ENCODE measurements around the gene TMTC2. TPM values are rescaled to one million over a fixed set of nuclear protein-coding genes. Genes with fewer than 3 reads are reported as not detected.

Gene TMTC2
- total RNA-seq, 1 donor from 2014 or later, result 25.5 TPM

- no peaks in the 10 kb centered on the region for H3K27me3 ChIP-seq
- no peak overlapping the region for H3K27ac ChIP-seq
Observed at GRCh38 chr12:82966001-82966559, 279.4 kb downstream of the TMTC2 start.

GRCh38 chr12:82968631-82969367, 282.1 kb downstream of the TMTC2 start:
- H3K4me1 ChIP-seq, result peaks cover 8% of the 10 kb centered on the region
- H3K9me3 ChIP-seq (ENCODE audit: low read depth), result no peaks in the 10 kb centered on the region
- H3K79me2 ChIP-seq (ENCODE audit: low read depth), result no peaks in the 10 kb centered on the region
- peaks cover 3% of the 10 kb centered on the region for H3F3A ChIP-seq (ENCODE audit: low read depth)
- H3K4me3 ChIP-seq, result no peak overlapping the region
- Mint-ChIP-seq H3K27ac (no peak overlapping the region), H3K4me3 (no peak overlapping the region), H3K9me3 (no peaks in the 10 kb centered on the region), H3K4me1 (peaks cover 16% of the 10 kb centered on the region), H3K27me3 (ENCODE audit: insufficient read depth, low read depth) (no peaks in the 10 kb centered on the region), H3K36me3 (peaks cover 11% of the 10 kb centered on the region)
- DNase-seq (ENCODE audit: low spot score), result no peak
- no peak overlapping the region for H2AFZ ChIP-seq (replicated peaks)
- TF ChIP-seq EZH2 (IDR thresholded peaks at IDR 0.05), result no peak
- TF ChIP-seq, protein P1, sequence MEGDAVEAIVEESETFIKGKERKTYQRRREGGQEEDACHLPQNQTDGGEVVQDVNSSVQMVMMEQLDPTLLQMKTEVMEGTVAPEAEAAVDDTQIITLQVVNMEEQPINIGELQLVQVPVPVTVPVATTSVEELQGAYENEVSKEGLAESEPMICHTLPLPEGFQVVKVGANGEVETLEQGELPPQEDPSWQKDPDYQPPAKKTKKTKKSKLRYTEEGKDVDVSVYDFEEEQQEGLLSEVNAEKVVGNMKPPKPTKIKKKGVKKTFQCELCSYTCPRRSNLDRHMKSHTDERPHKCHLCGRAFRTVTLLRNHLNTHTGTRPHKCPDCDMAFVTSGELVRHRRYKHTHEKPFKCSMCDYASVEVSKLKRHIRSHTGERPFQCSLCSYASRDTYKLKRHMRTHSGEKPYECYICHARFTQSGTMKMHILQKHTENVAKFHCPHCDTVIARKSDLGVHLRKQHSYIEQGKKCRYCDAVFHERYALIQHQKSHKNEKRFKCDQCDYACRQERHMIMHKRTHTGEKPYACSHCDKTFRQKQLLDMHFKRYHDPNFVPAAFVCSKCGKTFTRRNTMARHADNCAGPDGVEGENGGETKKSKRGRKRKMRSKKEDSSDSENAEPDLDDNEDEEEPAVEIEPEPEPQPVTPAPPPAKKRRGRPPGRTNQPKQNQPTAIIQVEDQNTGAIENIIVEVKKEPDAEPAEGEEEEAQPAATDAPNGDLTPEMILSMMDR (IDR thresholded peaks at IDR 0.05), result no peak
- TF ChIP-seq EZH2phosphoT487 (IDR thresholded peaks at IDR 0.05), result no peak
- no peaks in the 10 kb centered on the region for H3K27me3 ChIP-seq
- no peak overlapping the region for H3K27ac ChIP-seq
- no peaks in the 10 kb centered on the region for H4K20me1 ChIP-seq (ENCODE audit: low read depth)
- H3K9ac ChIP-seq, result no peak overlapping the region
- peaks cover 3% of the 10 kb centered on the region for H3K36me3 ChIP-seq
- H3K4me2 ChIP-seq, result no peak overlapping the region

More at GRCh38 chr12:82966001-82966559, 279.4 kb downstream of the TMTC2 start:
- Histone ChIP-seq H2AFZ (replicated peaks) (no peak overlapping the region), H3K4me2 (no peak overlapping the region), H3K4me1 (peaks cover 9% of the 10 kb centered on the region), H4K20me1 (ENCODE audit: low read depth) (no peaks in the 10 kb centered on the region), H3F3A (ENCODE audit: low read depth) (peaks cover 3% of the 10 kb centered on the region), H3K79me2 (ENCODE audit: low read depth) (no peaks in the 10 kb centered on the region), H3K9ac (no peak overlapping the region), H3K36me3 (peaks cover 3% of the 10 kb centered on the region), H3K4me3 (no peak overlapping the region), H3K9me3 (ENCODE audit: low read depth) (no peaks in the 10 kb centered on the region)
- no peak for DNase-seq (ENCODE audit: low spot score)
- H3K27ac Mint-ChIP-seq, result no peak overlapping the region
- no peaks in the 10 kb centered on the region for H3K9me3 Mint-ChIP-seq
- H3K27me3 Mint-ChIP-seq (ENCODE audit: insufficient read depth, low read depth), result no peaks in the 10 kb centered on the region
- H3K4me3 Mint-ChIP-seq, result no peak overlapping the region
- H3K4me1 Mint-ChIP-seq, result peaks cover 17% of the 10 kb centered on the region
- H3K36me3 Mint-ChIP-seq, result peaks cover 6% of the 10 kb centered on the region
- TF ChIP-seq, protein P1 (IDR thresholded peaks at IDR 0.05), result no peak
- no peak for TF ChIP-seq EZH2phosphoT487 (IDR thresholded peaks at IDR 0.05)
- TF ChIP-seq EZH2 (IDR thresholded peaks at IDR 0.05), result no peak

- H2AFZ ChIP-seq (replicated peaks), result no peak overlapping the region
- no peak overlapping the region for H3K27ac ChIP-seq
- H3K4me1 Mint-ChIP-seq, result peaks cover 8% of the 10 kb centered on the region
- peaks cover 3% of the 10 kb centered on the region for H3F3A ChIP-seq (ENCODE audit: low read depth)
- H3K79me2 ChIP-seq (ENCODE audit: low read depth), result no peaks in the 10 kb centered on the region
- no peaks in the 10 kb centered on the region for H3K9me3 Mint-ChIP-seq
- no peak overlapping the region for H3K4me2 ChIP-seq
- H3K4me3 Mint-ChIP-seq, result no peak overlapping the region
- peaks cover 3% of the 10 kb centered on the region for H3K36me3 ChIP-seq
- no peaks in the 10 kb centered on the region for H3K9me3 ChIP-seq (ENCODE audit: low read depth)
- H3K27me3 Mint-ChIP-seq (ENCODE audit: insufficient read depth, low read depth), result no peaks in the 10 kb centered on the region
- H3K9ac ChIP-seq, result no peak overlapping the region
- no peak for DNase-seq (ENCODE audit: low spot score)
- no peak for TF ChIP-seq EZH2phosphoT487 (IDR thresholded peaks at IDR 0.05)
- TF ChIP-seq EZH2 (IDR thresholded peaks at IDR 0.05), result no peak
- TF ChIP-seq, protein P1 (IDR thresholded peaks at IDR 0.05), result no peak
- H3K4me1 ChIP-seq, result peaks cover 3% of the 10 kb centered on the region
- peaks cover 11% of the 10 kb centered on the region for H3K36me3 Mint-ChIP-seq
- H3K27ac Mint-ChIP-seq, result no peak overlapping the region
- no peak overlapping the region for H3K4me3 ChIP-seq
- no peaks in the 10 kb centered on the region for H3K27me3 ChIP-seq
- H4K20me1 ChIP-seq (ENCODE audit: low read depth), result no peaks in the 10 kb centered on the region
Observed at GRCh38 chr12:82970614-82971013, 283.9 kb downstream of the TMTC2 start.
